H9 (cell line): ENCODE data around the gene ANKRD11. TPM values are rescaled to one million over a fixed set of nuclear protein-coding genes. Genes with fewer than 3 reads are reported as not detected.
"Not testable (repeated sequence)": the region's sequence is repeated elsewhere in the genome, so short reads cannot be mapped to it uniquely, and the experiment has no call there.

Experiments used
- DNase-seq: peaks from one replicate; pipeline ENCODE4 v3.0.0-alpha.2; 2017
- H2AFZ ChIP-seq: one replicate; pipeline ENCODE4 v1.6.1; 2013; ENCODE audit warnings: mild to moderate bottlenecking, low read length, control low read depth, moderate library complexity
- H2AK5ac ChIP-seq: 2 replicates; pipeline ENCODE4 v1.6.1; 2013; ENCODE audit warnings: low read length, control low read depth, mixed read lengths; ENCODE audit not compliant: insufficient read length
- H2BK120ac ChIP-seq: one replicate; pipeline ENCODE4 v1.6.1; 2013; ENCODE audit warnings: low read depth, mild to moderate bottlenecking, low read length, control low read depth, inconsistent platforms; ENCODE audit not compliant: poor library complexity, severe bottlenecking
- H2BK12ac ChIP-seq: 2 replicates; pipeline ENCODE4 v1.6.1; 2013; ENCODE audit warnings: low read length, control low read depth, mixed read lengths, low read depth; ENCODE audit not compliant: insufficient read length
- H2BK15ac ChIP-seq: 2 replicates; pipeline ENCODE4 v1.6.1; 2013; ENCODE audit warnings: low read depth, low read length, control low read depth
- H2BK20ac ChIP-seq: one replicate; pipeline ENCODE4 v1.6.1; 2013; ENCODE audit warnings: low read depth, mild to moderate bottlenecking, low read length, control low read depth, inconsistent platforms; ENCODE audit not compliant: poor library complexity, severe bottlenecking
- H2BK5ac ChIP-seq: 2 replicates; pipeline ENCODE4 v1.6.1; 2013; ENCODE audit warnings: low read length, control low read depth, mixed read lengths; ENCODE audit not compliant: insufficient read length
- H3K14ac ChIP-seq: 2 replicates; pipeline ENCODE4 v1.6.1; 2013; ENCODE audit warnings: low read length, control low read depth; ENCODE audit not compliant: insufficient read depth
- H3K18ac ChIP-seq: 2 replicates; pipeline ENCODE4 v1.6.1; 2013; ENCODE audit warnings: low read depth, mild to moderate bottlenecking, mixed read lengths, low read length, control low read depth; ENCODE audit not compliant: insufficient read length
- H3K23ac ChIP-seq: 2 replicates; pipeline ENCODE4 v1.6.1; 2013; ENCODE audit warnings: low read length, control low read depth, mixed read lengths, low read depth; ENCODE audit not compliant: insufficient read length
- H3K23me2 ChIP-seq: 2 replicates; pipeline ENCODE4 v1.6.1; 2013; ENCODE audit warnings: low read depth, mild to moderate bottlenecking, mixed read lengths, low read length, control low read depth; ENCODE audit not compliant: insufficient read length, poor library complexity, severe bottlenecking
- H3K27ac ChIP-seq: 2 replicates; pipeline ENCODE4 v1.5.1; 2013; ENCODE audit warnings: low read length, control low read depth, mixed read lengths, low read depth; ENCODE audit not compliant: insufficient read length
- H3K27me3 ChIP-seq: 2 replicates; pipeline ENCODE4 v1.6.1; 2013; ENCODE audit warnings: low read length, control low read depth, inconsistent platforms; ENCODE audit not compliant: insufficient read depth
- H3K4ac ChIP-seq: 2 replicates; pipeline ENCODE4 v1.6.1; 2013; ENCODE audit warnings: low read depth, mild to moderate bottlenecking, control low read depth, inconsistent platforms, low read length, moderate library complexity
- H3K4me1 ChIP-seq: 2 replicates; pipeline ENCODE4 v1.6.1; 2013; ENCODE audit warnings: low read length, control low read depth, inconsistent platforms; ENCODE audit not compliant: insufficient read depth
- H3K4me2 ChIP-seq: 2 replicates; pipeline ENCODE4 v1.6.1; 2013; ENCODE audit warnings: low read length, control low read depth, mixed read lengths; ENCODE audit not compliant: insufficient read length, insufficient read depth
- H3K56ac ChIP-seq: 2 replicates; pipeline ENCODE4 v1.6.1; 2013; ENCODE audit warnings: low read depth, mild to moderate bottlenecking, mixed read lengths, low read length, control low read depth; ENCODE audit not compliant: insufficient read length
- H3K79me1 ChIP-seq: 2 replicates; pipeline ENCODE4 v1.6.1; 2013; ENCODE audit warnings: low read depth, mild to moderate bottlenecking, moderate library complexity, low read length, control low read depth, inconsistent platforms; ENCODE audit not compliant: insufficient read depth, poor library complexity, severe bottlenecking
- H3K79me2 ChIP-seq: 2 replicates; pipeline ENCODE4 v1.6.1; 2013; ENCODE audit warnings: low read length, control low read depth, inconsistent platforms; ENCODE audit not compliant: insufficient read depth
- H3K9ac ChIP-seq: 2 replicates; pipeline ENCODE4 v1.6.1; 2013; ENCODE audit warnings: low read length, control low read depth, mixed read lengths; ENCODE audit not compliant: insufficient read length; ENCODE audit errors: extremely low read depth
- H3K9me3 ChIP-seq: one replicate; pipeline ENCODE4 v1.6.1; 2013; ENCODE audit warnings: low read depth, low read length, inconsistent platforms; ENCODE audit not compliant: control insufficient read depth
- H3T11ph ChIP-seq: one replicate; pipeline ENCODE4 v1.6.1; 2013; ENCODE audit warnings: mild to moderate bottlenecking, low read length, control low read depth, inconsistent platforms
- H4K20me1 ChIP-seq: one replicate; pipeline ENCODE4 v1.6.1; 2013; ENCODE audit not compliant: control insufficient read depth, insufficient read length, insufficient read depth
- H4K5ac ChIP-seq: 2 replicates; pipeline ENCODE4 v1.6.1; 2013; ENCODE audit warnings: low read depth, mild to moderate bottlenecking, mixed read lengths, low read length, control low read depth; ENCODE audit not compliant: insufficient read length
- H4K8ac ChIP-seq: replicated peaks from 2 replicates; pipeline ENCODE4 v1.6.1; 2013; ENCODE audit warnings: low read length, control low read depth, mixed read lengths, low read depth; ENCODE audit not compliant: insufficient read length
- H4K91ac ChIP-seq: 2 replicates; pipeline ENCODE4 v1.6.1; 2013; ENCODE audit warnings: low read depth, mild to moderate bottlenecking, moderate library complexity, mixed read lengths, low read length, control low read depth; ENCODE audit not compliant: insufficient read length
- H3K27ac Mint-ChIP-seq, 3 experiments: 2 replicates in 2 of 3; 3 replicates in 1 of 3; pipeline ENCODE4 v1.8.0; 2020 to 2021; ENCODE audit warnings: mixed read lengths in 3 of 3, mild to moderate bottlenecking in 1 of 3, moderate library complexity in 1 of 3
- H3K27me3 Mint-ChIP-seq: 2 replicates; pipeline ENCODE4 v1.8.0; 2021; ENCODE audit warnings: low read depth, mild to moderate bottlenecking, moderate library complexity, mixed read lengths
- H3K36me3 Mint-ChIP-seq, 3 experiments: 2 replicates in 2 of 3; 3 replicates in 1 of 3; pipeline ENCODE4 v1.8.0; 2020 to 2021; ENCODE audit warnings: low read depth in 3 of 3, mixed read lengths in 3 of 3; ENCODE audit not compliant: insufficient read depth in 1 of 3
- H3K4me1 Mint-ChIP-seq, 2 experiments: 2 replicates each; pipeline ENCODE4 v1.8.0; 2020; ENCODE audit warnings: mixed read lengths in 2 of 2
- H3K4me3 Mint-ChIP-seq, 2 experiments: 2 replicates in 1 of 2; 3 replicates in 1 of 2; pipeline ENCODE4 v1.8.0; 2020 to 2021; ENCODE audit warnings: mild to moderate bottlenecking in 2 of 2, mixed read lengths in 2 of 2, moderate library complexity in 1 of 2
- H3K9me3 Mint-ChIP-seq, 2 experiments: 2 replicates in 1 of 2; 3 replicates in 1 of 2; pipeline ENCODE4 v1.8.0; 2020; ENCODE audit warnings: mild to moderate bottlenecking in 2 of 2, mixed read lengths in 2 of 2, moderate library complexity in 1 of 2
- WGBS: extraction: QIAGEN DNeasy Blood & Tissue Kit; methylation state at CpG from one replicate; pipeline ENCODE4 v1.1.7; 2013; ENCODE audit warnings: missing lambda C conversion rate, low lambda C conversion rate, mixed read lengths; ENCODE audit not compliant: insufficient read length; ENCODE audit errors: extremely low coverage; 5-methylcytosine and 5-hydroxymethylcytosine counted together
- total RNA-seq: library from RNA; stranded (reverse); gene quantifications from 2 replicates; pipeline ENCODE4 v1.2.1, GENCODE V29; 2021
- TF ChIP-seq, protein P1 (sequence below): fragments of 200-600 bp; sonication (generic); conservative IDR thresholded peaks from 3 replicates; pipeline ENCODE4 v1.8.0; 2021; ENCODE audit warnings: antibody characterized with exemption, mild to moderate bottlenecking

Gene ANKRD11
- total RNA-seq, 1 experiment from 2014 or later, result 181 TPM

DNA sequence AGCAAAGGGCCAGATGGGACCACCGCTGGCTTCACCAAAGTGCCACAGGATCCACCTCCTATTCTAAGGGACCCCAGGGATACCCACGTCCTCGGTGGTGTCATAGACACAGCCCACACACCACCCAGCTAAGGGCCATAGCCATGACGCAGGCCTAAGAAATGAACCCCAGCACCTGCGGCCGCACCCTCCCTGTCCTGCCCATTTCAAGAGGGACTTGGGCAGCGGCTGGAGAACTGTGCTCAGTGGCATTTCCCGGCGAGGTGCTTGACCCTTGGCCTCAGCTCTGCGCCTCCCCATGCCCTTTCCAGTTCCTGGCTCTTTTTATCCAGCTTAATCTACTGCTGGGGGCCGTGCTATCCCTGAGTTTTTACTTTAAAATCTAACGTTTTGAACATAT is 245.6 kb downstream of the ANKRD11 start:
- Histone ChIP-seq H4K91ac (no peak overlapping the region), H2AK5ac (no peak overlapping the region), H3K4me1 (no peaks in the 10 kb centered on the region), H2BK5ac (no peak overlapping the region), H3K79me2 (no peaks in the 10 kb centered on the region), H3K56ac (no peak overlapping the region), H3K14ac (no peak overlapping the region), H3T11ph (no peak overlapping the region), H2BK15ac (no peak overlapping the region), H3K79me1 (no peaks in the 10 kb centered on the region), H3K4me2 (no peak overlapping the region), H2AFZ (no peak overlapping the region), H4K8ac (no peak overlapping the region), H3K27ac (no peak overlapping the region), H4K20me1 (no peaks in the 10 kb centered on the region), H3K27me3 (no peaks in the 10 kb centered on the region), H3K9ac (no peak overlapping the region), H3K4ac (no peak overlapping the region), H2BK20ac (no peak overlapping the region), H3K23me2 (peaks cover 9% of the 10 kb centered on the region), H4K5ac (no peak overlapping the region), H2BK12ac (no peak overlapping the region), H2BK120ac (no peak overlapping the region), H3K18ac (no peak overlapping the region), H3K23ac (no peak overlapping the region), H3K9me3 (no peaks in the 10 kb centered on the region)
- no peak overlapping the region for H3K27ac Mint-ChIP-seq
- peaks cover 3 to 6% of the 10 kb centered on the region in 2 experiments; a peak in 2 of 4 replicates for H3K4me1 Mint-ChIP-seq
- no peak overlapping the region for H3K4me3 Mint-ChIP-seq
- no peak for DNase-seq
- peaks cover 0 to 4% (median 3%) of the 10 kb centered on the region in 3 experiments; a peak in 5 of 7 replicates for H3K36me3 Mint-ChIP-seq
- TF ChIP-seq, protein P1, sequence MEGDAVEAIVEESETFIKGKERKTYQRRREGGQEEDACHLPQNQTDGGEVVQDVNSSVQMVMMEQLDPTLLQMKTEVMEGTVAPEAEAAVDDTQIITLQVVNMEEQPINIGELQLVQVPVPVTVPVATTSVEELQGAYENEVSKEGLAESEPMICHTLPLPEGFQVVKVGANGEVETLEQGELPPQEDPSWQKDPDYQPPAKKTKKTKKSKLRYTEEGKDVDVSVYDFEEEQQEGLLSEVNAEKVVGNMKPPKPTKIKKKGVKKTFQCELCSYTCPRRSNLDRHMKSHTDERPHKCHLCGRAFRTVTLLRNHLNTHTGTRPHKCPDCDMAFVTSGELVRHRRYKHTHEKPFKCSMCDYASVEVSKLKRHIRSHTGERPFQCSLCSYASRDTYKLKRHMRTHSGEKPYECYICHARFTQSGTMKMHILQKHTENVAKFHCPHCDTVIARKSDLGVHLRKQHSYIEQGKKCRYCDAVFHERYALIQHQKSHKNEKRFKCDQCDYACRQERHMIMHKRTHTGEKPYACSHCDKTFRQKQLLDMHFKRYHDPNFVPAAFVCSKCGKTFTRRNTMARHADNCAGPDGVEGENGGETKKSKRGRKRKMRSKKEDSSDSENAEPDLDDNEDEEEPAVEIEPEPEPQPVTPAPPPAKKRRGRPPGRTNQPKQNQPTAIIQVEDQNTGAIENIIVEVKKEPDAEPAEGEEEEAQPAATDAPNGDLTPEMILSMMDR, result no peak
- H3K27me3 Mint-ChIP-seq, result peaks cover 16% of the 10 kb centered on the region
- WGBS, result no CpG with 5 or more reads among the region's 12 CpGs
- peaks cover 4% of the 10 kb centered on the region in 2 experiments; a peak in 4 of 5 replicates for H3K9me3 Mint-ChIP-seq

DNA sequence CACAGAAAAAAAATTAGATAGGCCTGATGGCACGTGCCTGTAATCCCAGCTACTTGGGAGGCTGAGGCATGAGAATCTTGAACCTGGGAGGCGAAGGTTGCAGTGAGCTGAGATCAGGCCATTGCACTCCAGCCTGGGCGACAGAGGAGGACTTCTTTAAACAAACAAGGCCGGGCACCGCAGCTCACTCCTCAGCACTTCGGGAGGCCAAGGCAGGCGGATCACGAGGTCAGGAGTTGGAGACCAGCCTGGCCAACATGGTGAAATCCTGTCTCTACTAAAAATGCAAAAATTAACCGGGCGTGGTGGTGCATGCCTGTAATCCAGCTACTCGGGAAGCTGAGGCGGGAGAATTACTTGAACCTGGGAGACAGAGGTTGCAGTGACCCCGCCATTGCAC is 246.1 kb downstream of the ANKRD11 start:
- not testable (repeated sequence) for H3K14ac ChIP-seq, H3T11ph ChIP-seq, H3K56ac ChIP-seq, H2BK12ac ChIP-seq, H3K9me3 Mint-ChIP-seq, H2AFZ ChIP-seq, H2BK120ac ChIP-seq, H3K4me1 Mint-ChIP-seq, DNase-seq, H3K27ac Mint-ChIP-seq, H3K23me2 ChIP-seq, H2BK20ac ChIP-seq, H3K9me3 ChIP-seq, H3K36me3 Mint-ChIP-seq, H3K18ac ChIP-seq, H3K23ac ChIP-seq, H3K79me2 ChIP-seq, H3K27ac ChIP-seq, H3K4me2 ChIP-seq, H3K9ac ChIP-seq, H4K8ac ChIP-seq, H3K4me1 ChIP-seq, H4K91ac ChIP-seq, H3K4me3 Mint-ChIP-seq, H3K4ac ChIP-seq, H3K79me1 ChIP-seq, H2BK5ac ChIP-seq, H2BK15ac ChIP-seq, H3K27me3 ChIP-seq, H4K20me1 ChIP-seq, H2AK5ac ChIP-seq, H4K5ac ChIP-seq
- peaks cover 14% of the 10 kb centered on the region for H3K27me3 Mint-ChIP-seq
- no CpG with 5 or more reads among the region's 13 CpGs for WGBS
